Stimulated activated CD4-positive, alpha-beta T cell treated with anti-CD3 and anti-CD28 coated beads, Interleukin-1b, Interleukin-23, amount 100 ng/mL, for 24 hours (primary cell): Measurements from ENCODE around the gene BRK1.
"Not testable (repeated sequence)": the region's sequence is repeated elsewhere in the genome, so short reads cannot be mapped to it uniquely, and the experiment has no call there.

ENCODE experiments used
- DNase-seq, 4 experiments: peaks; one replicate each; pipeline ENCODE4 v3.0.0-alpha.2; 2020; ENCODE audit warnings: low read depth in 4 of 4, low spot score in 1 of 4

The BRK1 gene

DNA sequence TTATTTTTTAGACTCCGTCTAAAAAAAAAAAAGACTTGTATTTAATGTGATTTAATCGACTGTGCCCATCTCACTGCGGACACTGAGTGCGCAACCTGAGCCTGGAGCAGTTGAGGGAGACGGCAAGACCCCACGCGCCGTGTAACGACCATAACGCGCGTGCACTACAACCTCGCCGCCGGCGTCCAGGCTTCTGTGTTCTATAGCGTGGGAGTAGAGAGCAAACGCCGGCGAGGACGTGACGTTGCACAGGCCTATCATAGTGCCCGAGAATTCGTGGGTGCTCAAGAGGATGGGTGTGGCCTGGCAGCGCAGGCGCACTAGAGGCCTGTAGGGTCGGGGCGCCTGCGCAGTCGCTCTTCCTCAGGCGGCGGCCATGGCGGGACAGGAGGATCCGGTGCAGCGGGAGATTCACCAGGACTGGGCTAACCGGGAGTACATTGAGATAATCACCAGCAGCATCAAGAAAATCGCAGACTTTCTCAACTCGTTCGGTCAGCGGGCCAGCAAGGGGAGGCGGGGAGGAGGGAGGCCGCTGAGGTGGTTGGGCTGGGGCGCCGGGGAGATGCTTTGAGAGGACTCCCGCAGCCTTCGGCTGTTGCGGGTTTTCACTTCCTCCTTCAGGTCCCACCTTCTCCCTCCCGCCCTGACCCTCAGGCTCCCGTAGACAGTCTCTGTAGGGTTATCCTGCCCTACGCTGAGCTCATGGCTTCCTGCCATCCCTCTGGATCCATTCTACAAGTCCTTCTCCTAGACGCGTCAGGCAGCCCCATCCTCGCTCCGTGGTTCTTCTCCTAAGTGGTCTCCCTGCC is at the start of gene BRK1:
Gene BRK1 (plus strand): TSS at position 350 of the 812 bp plus-strand sequence. CDS start 27 bp downstream, at position 377.
- DNase-seq: peak; percentile 83 to 90 (median 88)

- DNase-seq: not testable (repeated sequence)
These were observed 45.4 kb upstream of the BRK1 start for GRCh38 chr3:10070077-10070476.

DNA sequence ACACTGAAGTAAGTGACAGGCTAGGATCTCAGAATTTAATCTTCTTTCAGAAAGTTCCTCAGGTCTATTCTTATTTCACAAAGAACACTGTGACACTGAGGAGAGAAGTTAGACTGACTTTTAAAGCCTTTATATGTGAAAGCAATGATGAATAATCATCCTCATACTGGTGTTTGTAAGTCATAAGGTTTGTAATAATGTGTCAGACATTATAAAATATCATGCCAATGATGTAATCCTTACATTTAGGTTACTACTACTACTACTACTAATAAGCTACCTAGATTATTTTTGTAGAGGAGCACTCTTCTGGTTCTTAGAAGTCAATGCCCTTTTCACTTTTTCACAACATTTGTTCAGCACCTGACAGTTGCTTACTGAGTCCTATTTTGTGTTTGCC is 40.8 kb upstream of the BRK1 start:
- DNase-seq: no peak

- DNase-seq: no peak
These were observed 33.6 kb upstream of the BRK1 start for GRCh38 chr3:10081871-10082270.

DNA sequence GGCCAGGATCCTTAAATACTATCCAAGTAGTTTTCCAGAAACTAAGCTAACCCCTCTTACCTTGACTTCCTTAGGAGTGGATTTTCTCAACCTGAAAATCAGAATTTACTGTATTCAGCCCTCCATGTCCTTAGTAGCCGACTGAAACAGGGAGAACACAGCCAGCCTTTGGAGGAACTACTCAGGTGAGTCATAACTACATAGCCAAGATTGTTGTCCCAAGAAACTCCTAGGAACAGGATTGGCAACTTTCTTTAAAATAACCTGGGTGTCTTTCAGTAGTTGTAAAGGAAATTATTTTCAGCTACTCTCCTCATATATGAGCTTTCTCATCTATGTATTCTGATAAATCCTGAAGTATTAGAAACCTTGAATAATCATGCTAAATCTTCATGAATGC is 29.7 kb upstream of the BRK1 start:
- no peak for DNase-seq

GRCh38 chr3:10088256-10088655 is 27.2 kb upstream of the BRK1 start:
- DNase-seq: no peak

- DNase-seq: no peak
These were observed 25.3 kb upstream of the BRK1 start for GRCh38 chr3:10090179-10090578.

DNA sequence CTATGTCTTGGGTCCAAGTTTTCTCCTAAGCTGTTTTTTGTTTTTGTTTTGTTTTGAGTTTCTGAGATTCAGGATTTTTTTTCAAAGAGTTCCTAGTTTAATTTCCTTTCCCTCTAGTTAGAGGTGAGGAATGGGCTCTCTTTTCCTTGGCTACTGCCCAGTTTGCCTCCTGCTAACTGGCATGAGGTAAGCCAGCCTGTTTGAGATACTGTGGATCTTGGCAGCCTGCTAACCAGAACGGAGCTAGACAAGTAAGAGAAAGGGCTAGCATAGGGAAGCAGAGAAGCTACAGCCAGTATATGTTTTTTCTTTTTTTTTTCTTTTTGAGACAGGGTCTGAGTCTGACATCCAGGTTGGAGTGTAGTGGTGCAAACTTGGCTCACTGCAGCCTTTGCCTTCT is 24.7 kb upstream of the BRK1 start:
- not testable (repeated sequence) for DNase-seq

- not testable (repeated sequence) for DNase-seq
These were observed 24.1 kb upstream of the BRK1 start for GRCh38 chr3:10091387-10091786.

DNA sequence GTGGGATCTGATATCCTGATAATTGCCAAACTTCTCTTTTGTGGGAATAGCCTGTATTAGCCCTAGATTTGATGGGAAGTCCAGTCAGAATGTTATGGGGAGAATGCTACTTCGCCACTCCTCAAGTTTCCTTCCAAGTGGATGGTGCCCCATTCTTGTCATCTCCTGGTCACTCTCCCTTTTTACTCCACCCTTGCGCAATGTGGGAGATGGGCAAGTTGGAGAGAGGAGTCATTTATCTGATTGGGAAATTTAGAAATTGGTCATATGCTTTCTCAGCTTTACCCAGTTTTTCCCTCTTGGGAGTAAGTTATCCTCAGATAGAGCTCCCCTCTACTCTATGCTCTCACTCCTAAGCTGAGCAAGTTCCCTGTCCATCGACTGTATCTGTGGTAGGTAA is 21.8 kb upstream of the BRK1 start:
- DNase-seq: no peak

- DNase-seq: no peak
These were observed 16.4 kb upstream of the BRK1 start for GRCh38 chr3:10099041-10099440.

DNA sequence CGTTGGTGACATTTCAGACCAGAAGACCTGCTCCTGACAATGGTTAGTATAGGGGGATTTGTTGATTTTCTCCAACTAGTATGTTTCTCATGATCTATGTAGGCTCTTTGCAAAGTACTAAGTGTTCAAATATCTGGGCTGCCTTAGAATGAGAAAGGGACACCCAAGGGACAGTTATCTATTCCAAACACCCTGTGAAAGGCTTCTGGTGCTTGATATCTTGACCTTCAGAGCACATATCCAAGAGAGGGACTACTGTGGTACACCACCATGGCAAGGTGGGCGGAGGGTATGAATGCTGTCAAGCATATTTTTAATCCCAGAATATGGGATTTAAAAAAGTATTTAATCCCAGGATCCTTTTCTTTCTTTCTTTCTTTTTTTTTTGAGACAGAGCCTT is 8.6 kb upstream of the BRK1 start:
- no peak for DNase-seq

DNA sequence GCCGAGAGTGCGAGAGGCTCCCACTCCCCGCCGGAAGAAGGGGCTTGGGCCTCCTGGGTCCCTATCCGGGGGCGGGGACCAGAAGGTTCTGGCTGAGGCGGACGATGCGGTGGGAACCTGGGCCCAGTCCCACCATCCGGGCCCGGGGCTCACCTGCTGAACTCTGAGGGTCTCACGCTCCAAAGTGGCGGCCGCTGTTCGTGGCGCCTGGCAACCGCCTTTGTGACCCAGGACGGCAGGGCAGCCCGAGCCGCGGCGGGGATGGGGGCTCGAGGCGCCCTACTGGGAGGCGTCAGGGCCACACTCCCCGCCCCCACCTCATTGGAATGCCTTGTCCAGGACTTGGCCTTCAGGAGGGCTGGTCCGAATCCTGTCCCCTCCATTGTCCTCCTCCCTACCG is 7.4 kb upstream of the BRK1 start, which contains the start of gene FANCD2OS:
Gene FANCD2OS (minus strand): TSS at position 165 of the 400 bp plus-strand sequence. CDS start 3,481 bp downstream, outside the sequence.
- DNase-seq: no peak

DNA sequence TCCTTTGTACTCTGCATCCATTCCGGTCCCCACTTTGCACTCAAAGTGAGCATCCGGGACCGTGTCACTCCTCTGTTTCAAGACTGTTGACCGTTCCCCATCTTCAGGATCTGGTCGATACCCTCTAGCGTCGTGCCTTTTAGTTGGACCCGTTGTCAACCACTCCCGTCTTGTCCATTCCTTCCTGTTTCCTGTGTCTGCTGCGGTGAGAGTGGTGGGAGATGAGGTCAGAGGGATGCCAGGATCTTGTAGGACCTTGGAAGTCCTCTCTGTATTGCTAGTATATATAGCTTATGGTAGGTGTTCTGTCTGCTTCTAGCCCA is 624 bp downstream of the BRK1 start:
- DNase-seq: peak in 1 of 4 experiments; percentile 7

- DNase-seq: no peak
These were observed 1.5 kb downstream of the BRK1 start for GRCh38 chr3:10116928-10117327.

- DNase-seq: no peak
These were observed 3.9 kb downstream of the BRK1 start for GRCh38 chr3:10119376-10119775.

DNA sequence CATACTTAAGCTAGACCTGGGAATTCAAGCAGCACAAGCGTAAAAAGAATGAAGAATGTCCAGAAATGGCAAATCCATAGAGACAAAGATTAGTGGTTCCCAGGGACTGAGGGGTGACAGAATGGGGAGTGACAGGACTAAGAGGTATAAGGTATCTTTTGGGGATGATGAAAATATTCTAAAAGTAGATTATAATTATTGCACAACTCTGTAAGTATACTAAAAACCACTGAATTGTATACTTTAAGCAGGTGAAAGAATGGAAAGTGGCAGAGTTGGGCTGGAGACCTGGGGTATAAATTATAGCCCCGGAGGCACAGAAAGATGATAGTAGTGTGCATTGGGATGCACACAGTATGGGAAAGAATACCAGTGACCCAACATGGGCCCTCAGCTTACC is 5.6 kb downstream of the BRK1 start:
- no peak for DNase-seq

DNA sequence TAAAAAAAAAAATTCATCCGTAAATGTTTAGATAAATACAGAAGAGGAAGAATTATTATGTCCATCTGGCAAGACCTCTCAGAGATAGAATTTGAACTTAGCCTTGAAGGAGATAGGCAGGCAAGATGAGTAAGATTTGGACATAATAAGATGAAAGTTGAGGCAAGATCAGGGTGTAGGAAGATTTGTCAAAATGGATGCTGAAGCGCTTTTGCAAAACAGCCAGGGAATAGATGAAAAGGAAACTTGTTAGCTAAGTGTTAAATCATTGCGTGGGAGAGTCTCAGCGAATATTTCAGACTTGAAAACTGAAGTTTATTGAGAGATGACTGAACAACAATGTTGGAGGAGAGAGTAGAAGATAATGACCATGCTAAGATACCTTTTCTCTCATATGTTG is 7.2 kb downstream of the BRK1 start:
- DNase-seq: no peak

DNA sequence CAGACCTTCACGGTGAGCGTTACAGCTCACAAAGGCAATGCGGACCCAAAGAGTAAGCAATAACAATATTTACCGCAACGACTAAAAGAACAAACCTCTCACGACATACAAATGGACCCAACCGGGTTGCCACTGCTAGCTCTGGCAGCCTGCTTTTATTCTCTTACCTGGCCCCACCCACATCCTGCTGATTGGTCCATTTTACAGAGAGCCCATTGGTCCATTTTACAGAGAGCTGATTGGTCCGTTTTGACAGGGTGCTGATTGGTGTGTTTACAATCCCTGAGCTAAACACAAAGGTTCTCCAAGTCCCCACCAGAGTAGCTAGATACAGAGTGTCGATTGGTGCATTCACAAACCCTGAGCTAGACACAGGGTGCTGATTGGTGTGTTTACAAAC is 20.4 kb downstream of the BRK1 start:
- not testable (repeated sequence) for DNase-seq

GRCh38 chr3:10136426-10137005 is 21.0 kb downstream of the BRK1 start:
- DNase-seq: no peak

GRCh38 chr3:10137178-10137577 is 21.7 kb downstream of the BRK1 start:
- no peak for DNase-seq

DNA sequence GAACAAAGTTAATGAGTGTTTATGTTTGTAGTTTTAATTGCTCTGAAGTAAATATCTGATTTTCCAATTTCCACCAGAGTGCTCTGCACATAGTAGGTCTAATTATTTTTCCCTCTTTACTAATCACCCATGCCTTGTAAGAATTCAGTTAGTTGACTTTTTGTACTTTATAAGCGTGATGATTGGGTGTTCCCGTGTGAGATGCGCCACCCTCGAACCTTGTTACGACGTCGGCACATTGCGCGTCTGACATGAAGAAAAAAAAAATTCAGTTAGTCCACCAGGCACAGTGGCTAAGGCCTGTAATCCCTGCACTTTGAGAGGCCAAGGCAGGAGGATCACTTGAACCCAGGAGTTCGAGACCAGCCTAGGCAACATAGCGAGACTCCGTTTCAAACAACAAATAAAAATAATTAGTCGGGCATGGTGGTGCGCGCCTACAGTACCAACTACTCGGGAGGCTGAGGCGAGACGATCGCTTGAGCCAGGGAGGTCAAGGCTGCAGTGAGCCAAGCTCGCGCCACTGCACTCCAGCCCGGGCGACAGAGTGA is 25.6 kb downstream of the BRK1 start:
- no peak for DNase-seq
